Endothelial cell of umbilical vein (primary cell): ENCODE measurements around the gene CYGB. TPM values are rescaled to one million over a fixed set of nuclear protein-coding genes. Genes with fewer than 3 reads are reported as not detected.

Experiments used
- BruUV-seq: library from RNA; stranded (reverse); fragments of 400-500 nt; replicated peaks from 2 replicates; lab custom pipeline; 2021; lab: Mats Ljungman, UMichigan
- CTCF ChIA-PET: fragments of 300-600, 350-600 bp; sonication (Branson Sonifier 250); formaldehyde crosslinking; loops from one replicate; lab custom pipeline; 2021; ENCODE audit warnings: antibody characterized with exemption, inconsistent platforms; lab: Charles Lee
- POLR2A ChIA-PET: fragments of 300-600, 350-600 bp; sonication (Branson Sonifier 250); formaldehyde crosslinking; loops from one replicate; lab custom pipeline; 2021; ENCODE audit warnings: antibody characterized with exemption, inconsistent platforms; lab: Charles Lee
- DNase-seq: peaks from one replicate; pipeline ENCODE4 v3.0.0-alpha.2; 2011; ENCODE audit warnings: low read depth, low spot score
- FAIRE-seq: peaks from 2 replicates; lab custom pipeline; 2011; peaks lifted over from hg19 to GRCh38; lab: Jason Lieb, UNC
- H2AFZ ChIP-seq: 2 replicates; pipeline ENCODE4 v1.6.0; 2012; ENCODE audit warnings: low read depth, low read length, control low read depth, inconsistent platforms
- H3K27ac ChIP-seq: 2 replicates; pipeline ENCODE4 v1.5.1; 2011; ENCODE audit warnings: low read depth, mild to moderate bottlenecking, control low read depth, low read length, moderate library complexity; ENCODE audit not compliant: insufficient read depth
- H3K27me3 ChIP-seq, 2 experiments: 2 replicates each; pipeline versions ENCODE4 v1.6.0 to v1.6.1; 2011; ENCODE audit warnings: low read length in 2 of 2, mixed read lengths in 1 of 2; ENCODE audit not compliant: control insufficient read depth in 2 of 2, insufficient read depth in 2 of 2
- H3K36me3 ChIP-seq, 2 experiments: 2 replicates in 1 of 2; 3 replicates in 1 of 2; pipeline ENCODE4 v1.5.1; 2011; ENCODE audit warnings: low read length in 2 of 2, mild to moderate bottlenecking in 1 of 2, moderate library complexity in 1 of 2; ENCODE audit not compliant: control insufficient read depth in 2 of 2, insufficient read depth in 2 of 2; ENCODE audit errors: extremely low read depth in 1 of 2
- H3K4me1 ChIP-seq: 3 replicates; pipeline ENCODE4 v1.5.1; 2011; ENCODE audit warnings: mild to moderate bottlenecking, low read length; ENCODE audit not compliant: control insufficient read depth, insufficient read depth; ENCODE audit errors: extremely low read depth
- H3K4me2 ChIP-seq: 2 replicates; pipeline ENCODE4 v1.6.1; 2011; ENCODE audit warnings: low read length, control low read depth, mixed read lengths; ENCODE audit not compliant: insufficient read depth
- H3K4me3 ChIP-seq, 3 experiments: fragments of 200-600 bp in 1 of 3; sonication (generic), shearing (Covaris generic) in 1 of 3; replicated peaks in 1 of 3; 2 replicates each; pipeline ENCODE4 v1.5.1; 2011 to 2016; ENCODE audit warnings: control low read depth in 3 of 3, low read length in 3 of 3, mild to moderate bottlenecking in 2 of 3, inconsistent platforms in 1 of 3, low read depth in 1 of 3, moderate library complexity in 1 of 3; ENCODE audit not compliant: insufficient read depth in 1 of 3
- H3K79me2 ChIP-seq: 2 replicates; pipeline ENCODE4 v1.6.0; 2012; ENCODE audit warnings: low read length, inconsistent platforms; ENCODE audit not compliant: control insufficient read depth, insufficient read depth
- H3K9ac ChIP-seq: replicated peaks from 2 replicates; pipeline ENCODE3; 2011; ENCODE audit warnings: low read length, control low read depth; ENCODE audit not compliant: insufficient read depth; ENCODE audit errors: extremely low read depth
- H3K9me1 ChIP-seq: replicated peaks from 3 replicates; pipeline ENCODE4 v1.6.0; 2011; ENCODE audit warnings: mild to moderate bottlenecking, low read length; ENCODE audit not compliant: control insufficient read depth, insufficient read depth; ENCODE audit errors: extremely low read depth
- H3K9me3 ChIP-seq: replicated peaks from 2 replicates; pipeline ENCODE4 v1.5.1; 2012; ENCODE audit warnings: low read length, inconsistent platforms; ENCODE audit not compliant: control insufficient read depth, insufficient read depth
- H4K20me1 ChIP-seq: replicated peaks from 2 replicates; pipeline ENCODE3; 2011; ENCODE audit warnings: mild to moderate bottlenecking, low read length; ENCODE audit not compliant: control insufficient read depth, insufficient read depth; ENCODE audit errors: extremely low read depth
- CTCF ChIP-seq, 2 donors: IDR thresholded peaks; 1 replicate in 1 of 2; 2 replicates in 1 of 2; pipeline ENCODE4 v1.5.1; 2011; ENCODE audit warnings: low read length in 2 of 2, mild to moderate bottlenecking in 2 of 2, moderate library complexity in 2 of 2, control low read depth in 1 of 2, inconsistent platforms in 1 of 2, low read depth in 1 of 2; ENCODE audit not compliant: insufficient read depth in 1 of 2; ENCODE audit errors: extremely low read depth in 1 of 2
- FOS ChIP-seq: IDR thresholded peaks from 2 replicates; pipeline ENCODE4 v1.6.1; 2011; ENCODE audit warnings: mild to moderate bottlenecking, low read length, moderate library complexity, borderline replicate concordance; ENCODE audit not compliant: insufficient read depth
- POLR2AphosphoS5 ChIP-seq: IDR thresholded peaks from 2 replicates; pipeline ENCODE4 v1.6.1; 2012; ENCODE audit warnings: low read depth, mild to moderate bottlenecking, control low read depth, low read length, moderate library complexity; ENCODE audit not compliant: insufficient read depth
- dilution Hi-C: fragments of 300-500 bp; cut with MboI; formaldehyde crosslinking; loops from one replicate; pipeline ENCODE4 v1.15.0; 2019; ENCODE audit warnings: low sequenced_read_pairs; ENCODE audit not compliant: extremely low pct_ligation_motif_present
- intact Hi-C: fragments of 100-400 bp; cut with micrococcal nuclease; formaldehyde crosslinking; loops from one replicate; pipeline ENCODE4 v1.10.0; 2022
- polyA plus RNA-seq, 4 experiments: library from polyadenylated mRNA; depleted of rRNA in 3 of 4; stranded (reverse) in 3 of 4; unstranded in 1 of 4; fragments of >200 nt; gene quantifications; 2 replicates each; pipeline versions ENCODE4 v1.2.1 to v1.2.3, GENCODE V29; 2011 to 2012; ENCODE audit warnings: missing spikeins in 1 of 4
- total RNA-seq: library from RNA; stranded (reverse); gene quantifications from 2 replicates; pipeline ENCODE4 v1.2.3, GENCODE V29; 2021

The CYGB gene
- total and polyA plus RNA-seq, 2 donors (not counting 3 experiments of a cell fraction or from before 2014, with no cell fraction given): 0.22 to 0.91 TPM

- TF ChIP-seq FOS (peak; percentile 75), CTCF (IDR thresholded peaks at IDR 0.05; ENCODE audit: extremely low read depth in 1 of 2, insufficient read depth in 1 of 2, low read depth in 1 of 2, low read length in 2 of 2) (no peak), POLR2AphosphoS5 (peak; percentile 67)
- H3K4me3 ChIP-seq: no peak overlapping the region
- H3K36me3 ChIP-seq: no peaks in the 10 kb centered on the region
- no peak overlapping the region for H2AFZ ChIP-seq
- H3K27ac ChIP-seq: peak overlapping the region; percentile 42
- ChIA-PET POLR2A (no interaction called here), CTCF (interaction anchor here (0.9 to 1.8 kb wide), 12 partner anchors 9 to 85 kb away, joined by 3 to 12 read pairs (median 4); partner anchors contain the start of genes AANAT and RHBDF2)
- BruUV-seq: no TSS peak
- peak overlapping the region; percentile 14 for H3K9ac ChIP-seq
- H3K27me3 ChIP-seq: no peaks in the 10 kb centered on the region
- peak overlapping the region; percentile 6 for H3K4me2 ChIP-seq
- H4K20me1 ChIP-seq: no peaks in the 10 kb centered on the region
- peaks cover 7% of the 10 kb centered on the region for H3K79me2 ChIP-seq
- H3K9me3 ChIP-seq: no peaks in the 10 kb centered on the region
- dilution Hi-C loops: no loop called here
- FAIRE-seq (peak; percentile 95), DNase-seq (peak; percentile 59)
- no peaks in the 10 kb centered on the region for H3K9me1 ChIP-seq
- intact Hi-C loops: loop anchor here (1.0 kb wide), 2 partner anchors 8 kb away; partner anchors contain the start of gene RHBDF2
- peaks cover 27% of the 10 kb centered on the region for H3K4me1 ChIP-seq
Measured at GRCh38 chr17:76492989-76493501, 44.5 kb downstream of the CYGB start.
